Stimulated activated CD4-positive, alpha-beta T cell treated with anti-CD3 and anti-CD28 coated beads, Interleukin-12 subunit alpha, Interleukin-12 subunit beta, amount 100 ng/mL, for 4 hours (primary cell): ENCODE results near the gene NEK2.
"Not testable (repeated sequence)": the region's sequence is repeated elsewhere in the genome, so short reads cannot be mapped to it uniquely, and the experiment has no call there.

Source experiments
- DNase-seq: peaks from one replicate; pipeline ENCODE4 v3.0.0-alpha.2; 2020

NEK2 gene

DNA sequence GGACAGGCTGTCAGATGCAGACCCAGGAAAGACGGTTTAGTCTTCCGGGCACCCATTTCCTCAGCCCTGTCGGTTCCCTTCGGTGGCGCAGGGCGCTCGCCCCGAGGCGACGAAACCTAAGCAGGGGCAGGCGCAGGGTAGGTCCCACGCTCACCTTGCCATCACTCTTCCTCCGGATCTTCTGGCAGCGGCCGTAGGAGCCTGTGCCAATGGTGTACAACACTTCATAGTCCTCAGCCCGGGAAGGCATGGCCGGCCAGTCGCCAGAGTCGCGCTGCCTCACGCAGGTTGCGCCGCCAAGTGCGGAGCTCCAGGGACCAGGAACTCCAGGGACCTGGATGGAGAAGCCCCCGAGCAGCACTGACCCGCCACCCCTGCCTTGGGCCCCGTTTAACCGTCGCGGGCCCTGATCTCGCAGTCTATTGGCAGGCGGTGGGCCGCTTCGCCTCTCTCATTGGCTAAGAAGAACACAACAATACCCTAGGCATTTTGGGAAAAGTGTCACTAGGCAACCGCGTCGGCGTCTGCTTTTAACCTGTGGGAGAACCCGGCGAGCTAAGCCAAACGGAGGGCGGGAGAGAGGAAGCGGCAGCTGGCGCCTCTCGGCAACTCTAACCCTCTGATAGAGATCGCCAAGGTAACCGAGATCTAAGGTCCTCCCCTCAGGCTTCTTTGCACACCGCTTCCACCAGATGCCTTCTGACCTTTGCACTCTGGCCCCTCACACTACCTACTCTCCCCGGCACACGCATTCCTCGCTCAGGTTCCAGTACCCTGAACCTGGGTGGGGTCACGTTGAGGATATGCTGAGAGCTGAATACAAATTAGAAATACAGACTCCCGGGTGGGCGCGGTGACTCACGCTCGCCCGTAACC is at the start of gene NEK2:
TSS of gene NEK2 (minus strand) at position 392 of the 876 bp plus-strand sequence. CDS start at position 250, 142 bp downstream.
- peak; percentile 72 for DNase-seq

DNA sequence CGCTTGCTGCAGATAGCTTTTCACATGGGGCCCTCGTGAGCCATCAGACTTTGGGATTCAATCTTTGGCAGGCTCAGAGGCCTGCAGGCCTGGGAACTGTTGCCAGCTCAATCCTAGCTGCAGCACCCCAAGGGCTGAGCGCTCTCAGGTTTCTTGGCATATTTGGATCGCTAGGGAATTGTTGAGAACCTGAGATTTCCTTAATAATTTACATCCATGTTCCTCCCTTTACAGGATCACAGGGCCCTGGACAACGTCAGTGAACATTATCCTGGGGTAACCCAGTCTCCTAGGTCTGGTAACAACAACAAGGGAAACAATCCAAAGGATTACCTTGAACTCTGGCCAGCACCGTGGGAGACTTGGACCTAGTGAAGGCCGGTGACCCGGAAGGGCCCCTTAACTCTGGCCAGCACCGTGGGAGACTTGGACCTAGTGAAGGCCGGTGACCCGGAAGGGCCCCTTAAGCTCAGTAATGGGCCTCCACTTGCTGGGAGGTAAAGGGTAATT is 49.3 kb upstream of the NEK2 start:
- no peak for DNase-seq

DNA sequence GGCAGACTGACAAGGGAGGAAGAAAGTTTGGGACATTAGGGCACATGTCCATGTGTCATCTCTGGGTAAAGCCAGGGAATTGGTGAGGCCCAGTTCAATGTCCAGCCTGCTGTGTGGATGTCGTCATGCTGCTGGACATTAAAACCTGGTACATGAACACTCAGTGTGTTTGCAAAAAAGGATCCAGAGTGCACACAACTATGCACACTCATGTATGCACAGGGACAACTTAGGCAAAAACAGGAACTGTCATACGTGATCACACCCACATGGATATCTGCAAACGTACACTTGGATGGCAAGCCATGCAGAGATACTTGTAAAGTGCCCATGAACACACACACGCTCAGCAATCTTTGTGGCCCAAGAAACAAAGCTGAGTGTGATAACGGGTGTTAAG is 47.9 kb upstream of the NEK2 start:
- DNase-seq = no peak

DNA sequence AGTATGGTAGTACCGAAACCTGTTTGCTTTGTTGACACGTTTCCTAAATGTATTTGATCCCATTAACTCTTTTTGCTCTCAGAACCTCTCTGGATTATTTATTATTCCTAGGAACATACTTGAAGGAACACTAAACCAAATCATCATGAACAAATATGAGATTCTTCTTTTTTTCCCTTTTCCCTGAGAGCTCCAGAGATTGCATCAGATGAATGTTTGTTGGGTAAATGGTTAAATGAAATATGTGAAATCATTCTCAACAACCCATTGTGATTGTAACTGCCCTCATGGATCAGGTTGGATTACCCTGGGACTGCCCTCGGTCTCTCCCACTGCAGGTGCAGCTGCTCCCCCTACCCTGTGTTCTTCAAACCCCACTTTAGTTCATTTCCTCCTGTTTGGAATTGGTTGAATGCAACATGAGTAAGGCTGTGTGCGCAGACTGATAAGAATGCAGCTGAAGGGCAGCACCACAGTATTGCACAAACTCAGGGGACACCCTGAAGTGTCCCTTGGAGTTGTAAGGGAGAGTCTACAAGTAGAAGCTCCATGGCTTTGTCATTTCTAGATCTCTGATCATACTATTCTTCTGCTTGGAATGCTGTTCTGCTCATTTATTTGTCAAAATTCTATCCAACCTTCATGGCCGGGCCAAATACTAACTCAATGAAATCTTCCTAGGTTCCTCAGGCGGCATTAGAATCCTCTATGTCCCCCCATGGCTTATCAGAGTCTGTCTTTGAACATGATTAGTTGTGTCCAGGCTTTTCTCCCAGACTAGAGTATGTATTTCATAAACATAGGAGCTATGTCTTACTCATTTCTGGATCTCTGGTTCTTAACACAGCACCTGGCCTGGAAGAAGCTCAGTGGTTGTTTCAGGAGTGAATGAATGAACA is 47.1 kb upstream of the NEK2 start:
- DNase-seq = no peak

DNA sequence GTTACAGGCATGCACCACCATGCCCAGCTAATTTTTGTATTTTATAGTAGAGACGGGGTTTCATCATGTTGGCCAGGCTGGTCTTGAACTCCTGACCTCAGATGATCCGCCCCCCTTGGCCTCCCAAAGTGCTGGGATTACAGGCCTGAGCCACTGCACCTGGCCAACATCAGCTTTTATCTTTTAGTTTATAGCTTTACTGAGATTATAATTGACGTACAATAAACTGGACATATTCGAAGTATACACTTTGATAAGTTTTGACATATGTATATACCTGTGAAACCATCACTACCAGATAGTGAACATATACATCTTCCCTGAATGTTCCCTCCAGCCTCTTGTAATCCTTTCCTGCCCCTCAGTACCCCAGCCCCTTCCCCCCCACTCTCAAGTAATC is 41.1 kb upstream of the NEK2 start:
- DNase-seq = not testable (repeated sequence)

DNA sequence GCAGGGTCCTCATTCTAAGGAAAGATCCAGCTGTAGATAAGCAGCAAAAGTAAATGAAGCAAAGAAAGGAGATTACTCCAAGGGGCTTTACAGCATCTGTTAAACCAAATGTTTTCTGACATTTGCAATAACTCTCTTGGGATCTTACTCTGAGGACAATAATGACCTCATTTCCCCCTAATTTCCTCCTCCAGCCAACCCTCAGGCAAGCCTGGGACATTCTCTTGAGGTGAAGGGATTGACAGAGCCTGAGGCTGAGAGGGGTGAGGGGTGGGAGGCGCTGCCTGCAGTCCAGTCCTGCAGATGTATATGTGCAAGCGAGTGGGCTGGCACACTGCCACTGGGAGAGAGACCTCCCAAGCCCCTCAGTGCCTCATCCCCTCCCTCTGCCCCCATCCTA is 40.5 kb upstream of the NEK2 start:
- no peak for DNase-seq

DNA sequence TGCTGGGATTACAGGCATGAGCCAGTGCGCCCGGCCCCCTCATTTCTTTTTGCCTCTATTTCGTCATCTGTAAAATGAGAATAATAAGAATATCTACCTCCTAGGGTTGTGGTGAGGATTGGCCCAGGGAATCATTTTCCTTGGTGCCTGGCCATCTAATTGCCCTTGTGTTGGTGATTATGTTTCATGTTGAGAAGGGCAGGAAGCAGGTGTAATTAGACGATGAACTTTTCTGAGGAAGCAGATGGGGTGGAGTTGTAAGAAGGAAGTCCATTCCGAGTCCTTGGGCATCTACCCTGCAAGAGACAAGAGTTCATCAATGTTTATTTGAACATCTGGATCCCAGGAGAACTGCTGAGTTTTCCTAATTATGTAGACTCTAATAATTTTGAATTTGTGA is 38.7 kb upstream of the NEK2 start:
- DNase-seq = no peak

DNA sequence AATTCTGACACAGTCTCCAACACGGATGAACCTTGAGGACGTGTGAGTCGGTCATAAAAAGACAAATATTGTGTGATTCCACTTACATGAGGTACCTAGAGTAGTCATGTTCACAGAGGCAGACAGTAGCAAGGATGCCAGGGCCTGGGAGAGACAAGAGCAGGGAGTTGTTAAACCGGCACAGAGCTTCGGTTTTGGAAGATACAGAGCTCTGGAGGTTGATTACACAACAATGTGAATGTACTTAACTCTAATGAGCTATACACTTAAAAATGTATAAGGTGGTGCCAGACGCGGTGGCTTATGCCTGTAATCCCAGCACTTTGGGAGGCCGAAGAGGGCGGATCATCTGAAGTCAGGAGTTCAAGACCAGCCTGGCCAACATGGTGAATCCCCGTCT is 37.8 kb upstream of the NEK2 start:
- no peak for DNase-seq

DNA sequence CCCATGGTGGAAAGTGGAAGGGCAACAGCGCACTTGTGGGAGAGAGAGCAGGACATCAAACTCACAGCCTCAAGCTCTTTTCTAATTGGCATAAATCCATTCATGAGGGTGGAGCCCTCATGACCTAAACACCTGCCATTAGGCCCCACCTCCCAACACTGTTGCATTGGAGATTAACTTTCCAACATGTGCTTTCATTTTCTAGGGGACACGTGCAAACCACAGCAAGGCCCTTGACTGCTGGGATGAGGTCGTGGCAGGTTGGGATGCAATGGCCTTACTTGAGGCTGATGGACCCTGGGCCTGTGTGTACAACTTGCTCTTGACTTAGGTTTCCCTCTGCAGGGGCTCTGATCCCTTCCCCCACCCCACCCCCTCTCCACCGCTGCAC is 35.9 kb upstream of the NEK2 start:
- no peak for DNase-seq

DNA sequence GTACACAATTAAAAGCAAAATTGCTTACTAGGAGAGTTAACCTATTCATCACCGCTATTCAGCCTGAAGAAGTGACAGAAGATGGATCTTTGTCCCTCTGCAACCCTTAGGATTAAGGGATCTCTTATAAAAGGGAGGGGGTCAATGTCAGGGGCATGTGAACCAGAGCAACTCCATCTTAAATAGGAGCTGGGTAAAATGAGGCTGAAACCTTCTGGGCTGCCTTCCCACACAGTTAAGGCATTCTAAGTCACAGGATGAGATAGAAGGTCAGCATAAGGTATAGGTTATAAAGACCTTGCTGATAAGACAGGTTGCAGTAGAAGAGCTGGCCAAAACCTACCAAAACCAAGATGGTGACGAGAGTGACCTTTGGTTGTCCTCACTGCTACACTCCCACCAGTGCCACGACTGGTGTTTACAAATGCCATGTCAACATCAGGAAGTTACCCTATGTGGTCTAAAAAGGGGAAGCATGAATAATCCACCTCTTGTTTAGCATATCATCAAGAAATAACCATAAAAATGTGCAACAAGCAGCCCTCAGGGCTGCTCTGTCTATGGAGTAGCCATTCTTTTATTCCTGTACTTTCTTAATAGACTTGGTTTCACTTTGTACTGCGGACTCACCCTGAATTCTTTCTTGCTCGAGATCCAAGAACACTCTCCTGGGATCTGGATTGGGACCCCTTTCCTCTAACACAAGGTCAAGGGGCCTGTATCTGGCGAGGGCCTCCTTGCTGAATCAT is 35.3 kb upstream of the NEK2 start:
- DNase-seq = no peak

DNA sequence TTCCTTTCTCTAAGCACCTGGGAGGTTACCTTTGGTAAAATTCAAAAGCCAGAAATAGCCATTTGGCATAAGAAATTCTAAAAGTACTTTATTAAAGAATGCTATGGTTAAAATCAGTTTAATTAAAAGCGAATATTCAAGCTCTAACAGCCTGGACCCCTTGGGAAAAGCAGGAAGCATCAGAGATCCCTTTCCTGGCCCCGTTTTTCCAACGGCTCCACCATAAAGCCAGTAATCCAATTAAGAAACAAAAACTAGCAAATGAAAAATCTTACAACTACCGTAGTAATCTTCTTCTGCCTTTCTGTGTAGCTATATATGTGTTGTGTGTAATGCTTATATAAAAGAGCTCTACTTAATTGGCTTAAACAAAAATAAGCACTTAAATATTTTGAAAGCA is 33.5 kb upstream of the NEK2 start:
- no peak for DNase-seq

DNA sequence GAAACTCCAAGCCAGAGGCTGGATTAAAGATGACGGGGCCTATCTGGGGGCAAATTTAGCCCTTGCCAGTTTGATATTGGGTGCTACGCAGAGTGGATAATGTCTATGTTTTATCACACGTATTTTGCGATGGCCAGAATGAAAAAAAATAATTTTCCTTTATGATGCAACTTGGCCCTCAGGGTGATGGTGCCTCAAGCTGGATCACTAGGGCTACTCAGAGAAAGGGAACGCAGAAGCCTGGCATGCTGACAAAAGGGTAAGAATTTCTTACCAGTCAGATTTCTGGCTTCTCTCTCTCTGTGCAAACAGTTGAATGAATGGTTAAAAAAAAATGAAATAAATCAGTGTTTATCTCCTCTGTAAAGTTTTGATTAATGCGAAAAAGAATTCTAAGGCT is 32.6 kb upstream of the NEK2 start:
- DNase-seq = no peak

DNA sequence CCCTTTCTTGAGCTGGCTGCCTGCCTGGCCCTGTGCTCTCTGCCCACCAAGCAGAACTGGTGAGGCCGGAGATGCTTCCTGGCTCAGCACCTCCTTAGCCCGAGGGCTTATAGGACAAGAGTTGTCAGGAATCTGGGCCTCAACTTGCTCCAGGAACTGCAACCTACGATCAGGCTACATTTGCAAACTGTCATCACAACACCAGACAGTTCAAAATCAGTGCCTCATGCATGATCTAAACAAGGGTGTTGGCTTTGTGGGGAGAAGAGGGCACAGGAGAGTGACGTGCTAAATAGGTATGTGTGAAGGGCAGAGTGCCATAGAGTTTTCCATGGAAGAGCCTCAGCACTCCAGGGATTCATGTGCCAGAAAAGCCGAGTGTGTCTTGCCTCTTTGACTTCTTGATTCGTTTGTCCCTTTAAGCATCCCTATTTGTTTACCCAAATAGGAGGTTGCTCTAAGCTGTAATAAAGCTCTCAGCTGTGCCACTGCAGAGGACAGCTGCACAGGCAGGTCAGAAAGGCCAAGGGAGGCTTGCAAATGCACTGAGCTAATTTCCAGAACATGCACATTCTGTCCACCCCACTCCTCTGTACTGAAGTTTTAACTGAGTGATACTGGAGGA is 30.2 kb upstream of the NEK2 start:
- DNase-seq = no peak

DNA sequence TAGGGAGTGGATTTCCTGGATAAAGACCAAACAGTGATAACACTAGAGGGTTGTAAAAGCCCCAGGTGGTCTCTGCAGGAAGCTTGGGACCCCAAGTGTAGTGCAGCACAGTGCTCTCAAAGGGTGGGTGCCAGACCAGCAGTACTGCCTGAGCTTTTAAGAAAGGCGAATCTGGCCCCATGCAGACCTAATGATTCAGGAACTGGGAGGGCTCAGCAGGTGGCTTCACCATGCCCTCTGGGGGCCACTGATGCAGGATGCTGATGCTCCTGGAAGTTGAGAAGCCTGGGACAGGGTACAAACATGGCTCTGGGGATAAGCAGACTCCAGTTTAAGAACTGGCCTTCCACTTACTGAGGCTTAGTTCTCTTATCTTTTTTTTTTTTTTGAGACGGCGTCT is 29.1 kb upstream of the NEK2 start:
- DNase-seq = no peak

DNA sequence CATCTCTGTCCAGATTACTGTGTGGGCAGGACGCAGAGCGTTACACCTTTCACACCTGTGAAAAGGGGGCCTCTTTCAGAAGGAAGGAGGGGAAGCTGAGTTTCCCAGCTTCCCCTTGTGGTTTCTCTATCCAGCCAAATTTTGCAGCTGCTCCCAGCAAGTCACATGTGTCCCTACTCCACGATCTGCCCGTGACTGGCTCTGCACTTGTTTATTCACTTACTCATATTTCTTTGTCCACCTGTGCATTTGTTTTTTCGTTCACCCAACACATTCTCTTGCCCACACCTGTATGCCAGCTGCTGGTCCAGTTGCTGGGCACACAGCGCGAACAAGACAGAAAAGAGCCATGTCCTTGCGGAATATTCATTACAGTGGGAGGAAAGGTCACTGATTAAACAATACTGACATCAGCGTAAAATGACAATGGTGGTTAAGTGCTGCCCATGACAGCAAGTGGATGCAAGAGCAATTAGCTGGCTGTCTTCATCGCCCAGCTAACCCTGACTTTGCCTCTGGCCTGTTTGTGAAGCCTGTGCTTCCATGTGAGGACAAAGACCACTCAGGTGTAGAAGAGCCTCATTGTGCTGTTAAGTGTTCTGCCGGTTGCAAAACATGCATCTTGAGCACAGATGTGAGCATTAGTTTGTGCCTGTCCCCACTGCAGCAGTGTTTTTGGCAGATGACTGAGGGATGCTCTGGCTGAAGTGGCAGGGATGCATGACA is 28.6 kb upstream of the NEK2 start:
- no peak for DNase-seq

DNA sequence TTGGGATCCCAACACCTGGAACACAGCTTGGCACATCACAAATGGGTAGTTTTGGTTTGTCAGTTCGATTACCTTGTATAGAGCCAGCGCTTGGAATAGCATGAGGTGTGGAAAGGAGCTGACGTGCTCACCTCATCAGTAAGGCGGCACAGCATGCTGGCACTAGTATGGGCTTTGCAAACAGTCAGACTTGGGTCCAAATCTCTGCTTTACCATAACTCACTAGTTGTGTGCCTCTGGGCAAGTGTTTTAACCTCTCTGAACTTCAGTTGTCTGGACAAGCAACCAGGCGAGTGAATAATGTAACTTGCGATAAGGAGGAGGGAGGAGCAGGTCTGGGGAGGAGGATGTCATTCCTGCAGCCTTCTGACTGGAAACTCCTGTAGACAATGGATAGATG is 26.3 kb upstream of the NEK2 start:
- no peak for DNase-seq

DNA sequence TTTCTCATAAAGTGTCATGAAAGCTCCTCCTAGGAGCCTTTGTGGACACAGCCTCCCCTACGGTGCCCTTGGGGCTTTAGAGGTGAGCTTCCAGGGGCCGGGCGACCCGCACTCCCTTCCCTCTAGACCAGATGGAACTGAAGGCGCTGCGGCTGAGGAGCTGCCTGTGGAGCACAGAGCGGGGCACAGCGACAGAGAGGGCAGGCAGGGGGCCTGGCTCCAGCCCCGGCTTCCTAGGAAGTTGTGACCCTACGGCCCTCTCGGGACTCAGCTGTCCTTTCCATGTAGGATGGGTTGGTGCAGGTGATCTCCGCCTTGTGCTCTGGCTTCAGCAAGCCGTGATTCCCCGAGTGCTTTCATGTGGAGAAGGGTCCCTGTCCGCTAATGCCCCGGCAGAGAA is 23.6 kb upstream of the NEK2 start:
- DNase-seq = no peak

DNA sequence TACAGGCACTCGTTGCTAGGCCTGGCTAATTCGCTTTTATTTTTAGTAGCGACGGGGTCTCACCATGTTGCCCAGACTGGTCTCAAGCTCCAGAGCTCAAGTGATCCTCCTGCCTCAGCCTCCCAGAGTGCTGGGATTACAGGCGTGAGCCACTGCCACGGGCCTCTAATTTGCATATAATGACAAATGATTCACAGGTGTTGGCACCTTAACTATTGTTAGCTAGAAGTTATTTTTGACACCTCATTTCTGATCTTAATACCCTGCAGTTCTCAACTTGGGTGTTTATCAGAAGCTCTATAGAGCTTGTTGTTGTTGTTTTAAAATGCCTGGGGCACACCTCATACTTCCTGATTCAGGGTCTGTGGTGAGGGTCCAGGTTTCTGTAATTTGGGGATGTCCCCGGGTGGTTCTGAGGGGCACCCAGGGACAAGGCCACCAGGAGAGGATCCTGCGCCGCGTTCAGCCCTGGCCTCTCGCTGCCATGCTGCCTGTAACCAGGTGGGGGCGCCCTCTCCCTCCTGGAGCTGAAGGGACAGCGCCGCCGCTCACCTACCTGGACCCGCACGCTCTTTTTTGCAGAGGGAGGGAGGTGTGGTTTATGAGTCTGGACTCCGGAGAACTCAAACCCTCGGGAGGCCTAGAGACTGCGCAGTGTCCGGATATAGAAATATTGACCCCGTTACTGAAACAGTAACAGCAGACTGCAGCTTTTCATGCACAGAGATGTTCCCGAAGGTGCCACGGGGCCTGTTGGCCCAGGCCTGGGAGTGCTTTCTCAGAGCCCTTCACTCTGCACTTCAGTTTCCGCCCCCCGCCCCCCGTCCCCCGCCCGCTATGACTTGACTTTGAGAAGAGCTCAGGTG is 23.0 kb upstream of the NEK2 start:
- DNase-seq = peak; percentile 74

DNA sequence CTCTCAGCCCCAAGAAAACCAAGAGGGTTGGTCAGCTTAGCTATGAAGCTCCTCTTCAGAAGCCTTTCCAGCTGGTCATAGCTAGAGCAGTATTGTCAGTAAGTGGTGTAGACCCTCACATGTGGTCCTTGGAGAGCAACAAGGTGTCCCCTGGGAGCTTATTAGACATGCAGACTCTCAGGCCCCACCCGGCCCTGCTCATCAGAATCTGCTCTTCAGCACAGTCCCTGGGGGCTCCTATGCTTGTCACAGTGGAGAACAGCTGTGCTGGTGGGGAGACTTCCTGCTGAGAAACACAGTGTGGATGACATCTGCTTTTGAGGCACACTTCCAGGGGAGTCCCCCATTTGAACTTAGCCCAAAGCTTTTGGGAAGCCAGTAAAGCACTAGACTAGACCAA is 21.9 kb upstream of the NEK2 start:
- DNase-seq = no peak

DNA sequence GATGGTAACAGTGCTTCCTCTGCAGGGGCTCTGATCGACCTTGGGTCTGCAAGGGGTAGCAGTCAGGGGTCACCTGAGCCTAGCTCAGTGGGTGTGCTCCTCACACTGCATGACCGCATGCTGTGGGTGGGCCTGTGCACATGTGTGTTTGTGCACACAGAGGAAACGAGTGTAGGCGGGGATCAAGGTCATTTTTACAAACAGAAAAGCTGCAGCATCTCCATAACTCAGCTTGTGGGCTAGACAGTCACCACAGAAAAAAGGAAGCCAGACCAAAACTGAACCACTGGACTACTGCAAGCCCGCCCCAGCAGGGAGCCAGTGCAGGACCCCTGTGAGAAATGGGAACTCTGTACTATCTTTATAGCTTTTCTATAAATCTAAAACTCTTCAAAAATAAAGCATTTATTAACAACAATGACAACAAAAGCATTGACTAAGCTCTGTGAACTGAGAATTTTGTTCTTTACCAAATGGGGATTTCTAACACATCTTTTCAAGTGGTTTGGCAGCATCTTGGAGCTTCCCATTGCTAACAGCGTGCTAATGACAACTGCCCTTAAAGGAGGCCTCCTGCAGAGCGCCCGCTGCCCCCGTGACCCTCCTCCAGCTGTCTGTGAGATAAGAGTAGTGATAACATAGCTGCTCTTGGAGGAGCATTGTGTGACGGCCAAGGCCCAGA is 19.9 kb upstream of the NEK2 start:
- DNase-seq = no peak
